HS-27A (cell line): ENCODE data around the gene SCFD2.

ENCODE experiments used
- DNase-seq: peaks from one replicate; pipeline ENCODE4 v3.0.0-alpha.2; 2012; ENCODE audit warnings: low read depth, missing footprints

The SCFD2 gene

GRCh38 chr4:52983563-52984303 lies 382.1 kb downstream of the SCFD2 start:
- DNase-seq, result peak; percentile 15

- no peak for DNase-seq
Measured at GRCh38 chr4:52982946-52983340, 382.9 kb downstream of the SCFD2 start.

GRCh38 chr4:52982255-52982945 lies 383.5 kb downstream of the SCFD2 start:
- no peak for DNase-seq

GRCh38 chr4:52979821-52980590 lies 385.9 kb downstream of the SCFD2 start:
- DNase-seq, result no peak

- no peak for DNase-seq
Measured at GRCh38 chr4:52979020-52979419, 386.8 kb downstream of the SCFD2 start.

- no peak for DNase-seq
Measured at GRCh38 chr4:52977252-52977651, 388.6 kb downstream of the SCFD2 start.

- no peak for DNase-seq
Measured at GRCh38 chr4:52976523-52977230, 389.2 kb downstream of the SCFD2 start.

GRCh38 chr4:52968691-52969090 lies 397.2 kb downstream of the SCFD2 start:
- no peak for DNase-seq

- no peak for DNase-seq
Measured at GRCh38 chr4:52968241-52968640, 397.6 kb downstream of the SCFD2 start.

GRCh38 chr4:52966781-52967180 lies 399.1 kb downstream of the SCFD2 start:
- DNase-seq, result no peak

GRCh38 chr4:52966172-52966571 lies 399.7 kb downstream of the SCFD2 start:
- no peak for DNase-seq

- DNase-seq, result no peak
Measured at GRCh38 chr4:52964561-52965101, 401.2 kb downstream of the SCFD2 start.

GRCh38 chr4:52964011-52964410 lies 401.9 kb downstream of the SCFD2 start:
- no peak for DNase-seq

GRCh38 chr4:52962721-52963120 lies 403.1 kb downstream of the SCFD2 start:
- no peak for DNase-seq

GRCh38 chr4:52961666-52962412 lies 404.0 kb downstream of the SCFD2 start:
- DNase-seq, result no peak

- DNase-seq, result no peak
Measured at GRCh38 chr4:52959541-52959940, 406.3 kb downstream of the SCFD2 start.

GRCh38 chr4:52957835-52958631 lies 407.8 kb downstream of the SCFD2 start:
- DNase-seq, result no peak

- DNase-seq, result no peak
Measured at GRCh38 chr4:52957220-52957686, 408.6 kb downstream of the SCFD2 start.

GRCh38 chr4:52956691-52957090 lies 409.2 kb downstream of the SCFD2 start:
- DNase-seq, result no peak

GRCh38 chr4:52954560-52955170 lies 411.2 kb downstream of the SCFD2 start:
- DNase-seq, result no peak
